GM21390 (cell line): Measurements from ENCODE around the gene ARHGAP26.

ENCODE experiments used
- ATAC-seq: cut with Tn5 transposase; IDR thresholded peaks from one replicate; pipeline ENCODE4 v1.9.1; 2021; ENCODE audit not compliant: unreplicated experiment

ARHGAP26 gene

GRCh38 chr5:143208781-143209510 lies 438.8 kb downstream of the ARHGAP26 start:
- ATAC-seq = no peak

GRCh38 chr5:143209881-143210395 lies 439.8 kb downstream of the ARHGAP26 start:
- ATAC-seq = no peak

- ATAC-seq = no peak
These were observed 440.4 kb downstream of the ARHGAP26 start for GRCh38 chr5:143210576-143210975.

- ATAC-seq = no peak
These were observed 442.1 kb downstream of the ARHGAP26 start for GRCh38 chr5:143212261-143212660.

- ATAC-seq = no peak
These were observed 443.2 kb downstream of the ARHGAP26 start for GRCh38 chr5:143213231-143213850.

- peak; percentile 70 for ATAC-seq
These were observed 443.7 kb downstream of the ARHGAP26 start for GRCh38 chr5:143213851-143214363.

GRCh38 chr5:143214458-143214857 lies 444.3 kb downstream of the ARHGAP26 start:
- no peak for ATAC-seq

GRCh38 chr5:143214890-143215289 lies 444.7 kb downstream of the ARHGAP26 start:
- ATAC-seq = no peak

GRCh38 chr5:143215690-143216089 lies 445.5 kb downstream of the ARHGAP26 start:
- no peak for ATAC-seq

GRCh38 chr5:143216211-143216610 lies 446.0 kb downstream of the ARHGAP26 start:
- no peak for ATAC-seq

- ATAC-seq = no peak
These were observed 447.1 kb downstream of the ARHGAP26 start for GRCh38 chr5:143217065-143217803.

- no peak for ATAC-seq
These were observed 447.6 kb downstream of the ARHGAP26 start for GRCh38 chr5:143217804-143218160.

GRCh38 chr5:143218517-143219170 lies 448.5 kb downstream of the ARHGAP26 start:
- no peak for ATAC-seq

- no peak for ATAC-seq
These were observed 449.5 kb downstream of the ARHGAP26 start for GRCh38 chr5:143219696-143220095.

GRCh38 chr5:143220748-143221251 lies 450.6 kb downstream of the ARHGAP26 start:
- peak; percentile 5 for ATAC-seq

GRCh38 chr5:143222287-143223231 lies 452.4 kb downstream of the ARHGAP26 start:
- peak; percentile 70 for ATAC-seq

- no peak for ATAC-seq
These were observed 454.5 kb downstream of the ARHGAP26 start for GRCh38 chr5:143224672-143225071.

- no peak for ATAC-seq
These were observed 455.3 kb downstream of the ARHGAP26 start for GRCh38 chr5:143225511-143225910.

- no peak for ATAC-seq
These were observed 456.2 kb downstream of the ARHGAP26 start for GRCh38 chr5:143226361-143226760.

GRCh38 chr5:143226872-143227271 lies 456.7 kb downstream of the ARHGAP26 start:
- no peak for ATAC-seq
